Breast epithelium (tissue), 4 donors: Measurements from ENCODE around the gene CER1. TPM values are rescaled to one million over a fixed set of nuclear protein-coding genes. Genes with fewer than 3 reads are reported as not detected.

Experiments
- DNase-seq, 2 donors: peaks; one replicate each; pipeline ENCODE4 v3.0.0-alpha.2; 2019; ENCODE audit warnings: low spot score in 2 of 2
- H3K27ac ChIP-seq, 2 donors: fragments of 200-600 bp; sonication (generic) in 1 of 2; one replicate each; pipeline ENCODE4 v1.5.1; 2016 to 2019; ENCODE audit warnings: mild to moderate bottlenecking in 1 of 2
- H3K27me3 ChIP-seq, 2 donors: fragments of 200-600 bp; sonication (generic) in 1 of 2; one replicate each; pipeline versions ENCODE4 v1.5.1 to v1.6.0; 2017 to 2019; ENCODE audit warnings: control low read depth in 1 of 2, mild to moderate bottlenecking in 1 of 2
- H3K36me3 ChIP-seq: fragments of 200-600 bp; one replicate; pipeline ENCODE4 v1.5.1; 2019
- H3K4me1 ChIP-seq, 2 donors: fragments of 200-600 bp; sonication (generic); one replicate each; pipeline ENCODE4 v1.5.1; 2016 to 2019; ENCODE audit warnings: control low read depth in 1 of 2
- H3K4me3 ChIP-seq, 3 donors: fragments of 200-600 bp; sonication (generic); 1 replicate in 2 of 3; 2 replicates in 1 of 3; pipeline ENCODE4 v1.5.1; 2016 to 2019; ENCODE audit warnings: mild to moderate bottlenecking in 3 of 3, moderate library complexity in 2 of 3
- H3K9me3 ChIP-seq, 2 donors: fragments of 200-600 bp; sonication (generic) in 1 of 2; one replicate each; pipeline ENCODE4 v1.5.1; 2016 to 2019; ENCODE audit warnings: control low read depth in 1 of 2
- POLR2A ChIP-seq: fragments of 450-650 bp; IDR thresholded peaks from one replicate; pipeline ENCODE4 v1.6.1; 2016; ENCODE audit warnings: antibody characterized with exemption, mild to moderate bottlenecking, moderate library complexity
- POLR2AphosphoS5 ChIP-seq, 3 donors: sonication (generic); formaldehyde crosslinking; IDR thresholded peaks; one replicate each; pipeline ENCODE4 v1.6.1; 2017; ENCODE audit warnings: antibody characterized with exemption in 3 of 3
- intact Hi-C: fragments of 100-400 bp; cut with DNase I; formaldehyde crosslinking; loops from one replicate; pipeline ENCODE4 v1.15.1; 2023; ENCODE audit warnings: low total_unique reads
- total RNA-seq, 3 donors: library from RNA; depleted of rRNA; stranded (reverse); fragments of >200 nt; gene quantifications; one replicate each; pipeline ENCODE4 v1.1.0, GENCODE V29; 2016
- TF ChIP-seq, protein P1 (sequence below), 3 donors: fragments of 450-650 bp; IDR thresholded peaks; one replicate each; pipeline ENCODE4 v1.5.1; 2016 to 2017; ENCODE audit warnings: antibody characterized with exemption in 3 of 3, mild to moderate bottlenecking in 3 of 3, moderate library complexity in 3 of 3

The CER1 gene
- total RNA-seq, 3 donors from 2014 or later = not detected

DNA sequence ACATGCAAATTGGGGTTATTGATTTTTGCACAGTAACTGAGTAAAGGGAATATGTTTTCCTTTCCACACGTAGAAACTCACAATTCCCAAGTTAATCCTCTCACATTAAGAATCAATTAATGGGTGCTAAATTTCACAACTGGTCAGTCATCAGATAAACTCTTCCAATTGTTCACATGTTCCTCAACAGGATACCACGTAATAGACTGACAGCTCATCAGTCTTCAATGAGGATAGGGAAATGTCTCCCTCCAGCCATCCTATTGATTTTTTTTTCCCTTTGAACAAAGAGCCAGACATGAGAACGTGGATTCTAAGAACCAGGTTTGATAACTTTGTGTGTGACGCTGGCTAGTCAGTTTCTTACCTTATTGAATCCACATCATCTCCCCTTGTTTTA is 768 bp upstream of the CER1 start:
- Histone ChIP-seq H3K4me1 (no peaks in the 10 kb centered on the region), H3K27me3 (no peaks in the 10 kb centered on the region), H3K27ac (no peak overlapping the region), H3K4me3 (no peak overlapping the region), H3K9me3 (no peaks in the 10 kb centered on the region), H3K36me3 (no peaks in the 10 kb centered on the region)
- intact Hi-C loops = no loop called here
- TF ChIP-seq POLR2A (no peak), POLR2AphosphoS5 (IDR thresholded peaks at IDR 0.05) (no peak)
- TF ChIP-seq, protein P1, sequence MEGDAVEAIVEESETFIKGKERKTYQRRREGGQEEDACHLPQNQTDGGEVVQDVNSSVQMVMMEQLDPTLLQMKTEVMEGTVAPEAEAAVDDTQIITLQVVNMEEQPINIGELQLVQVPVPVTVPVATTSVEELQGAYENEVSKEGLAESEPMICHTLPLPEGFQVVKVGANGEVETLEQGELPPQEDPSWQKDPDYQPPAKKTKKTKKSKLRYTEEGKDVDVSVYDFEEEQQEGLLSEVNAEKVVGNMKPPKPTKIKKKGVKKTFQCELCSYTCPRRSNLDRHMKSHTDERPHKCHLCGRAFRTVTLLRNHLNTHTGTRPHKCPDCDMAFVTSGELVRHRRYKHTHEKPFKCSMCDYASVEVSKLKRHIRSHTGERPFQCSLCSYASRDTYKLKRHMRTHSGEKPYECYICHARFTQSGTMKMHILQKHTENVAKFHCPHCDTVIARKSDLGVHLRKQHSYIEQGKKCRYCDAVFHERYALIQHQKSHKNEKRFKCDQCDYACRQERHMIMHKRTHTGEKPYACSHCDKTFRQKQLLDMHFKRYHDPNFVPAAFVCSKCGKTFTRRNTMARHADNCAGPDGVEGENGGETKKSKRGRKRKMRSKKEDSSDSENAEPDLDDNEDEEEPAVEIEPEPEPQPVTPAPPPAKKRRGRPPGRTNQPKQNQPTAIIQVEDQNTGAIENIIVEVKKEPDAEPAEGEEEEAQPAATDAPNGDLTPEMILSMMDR (IDR thresholded peaks at IDR 0.05) = no peak
- no peak for DNase-seq

DNA sequence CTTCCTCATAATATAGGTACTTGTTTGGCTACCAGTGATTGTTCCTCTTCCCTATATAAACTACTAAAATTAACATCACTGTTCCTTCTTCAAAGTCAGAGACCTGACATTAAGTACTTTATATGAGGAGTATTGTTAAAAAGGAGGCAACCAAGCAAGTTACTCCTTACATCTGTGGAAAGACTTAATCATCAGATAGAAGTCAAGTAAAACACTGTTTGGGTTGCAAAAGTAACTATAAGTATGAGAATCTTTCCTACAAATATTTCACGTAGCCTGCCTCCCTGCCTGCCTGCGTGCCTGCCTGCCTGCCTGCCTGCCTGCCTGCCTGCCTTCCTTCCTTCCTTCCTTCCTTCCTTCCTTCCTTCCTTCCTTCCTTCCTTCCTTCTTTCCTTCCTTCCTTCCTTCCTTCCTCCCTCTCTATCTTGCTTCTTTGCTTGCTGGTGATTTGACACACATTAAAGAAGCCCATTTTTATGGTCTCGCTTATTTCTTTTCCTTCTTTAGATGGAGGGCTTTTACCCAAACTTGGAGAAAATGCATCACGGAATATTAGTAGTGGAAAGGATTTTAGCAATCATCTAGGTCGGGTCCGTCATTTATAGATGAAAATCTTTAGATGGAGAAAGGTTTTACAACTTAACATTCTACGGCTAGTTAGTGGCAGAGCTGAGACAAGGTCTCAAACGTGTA is 3.2 kb downstream of the CER1 start:
- Histone ChIP-seq H3K27ac (no peak overlapping the region), H3K27me3 (no peaks in the 10 kb centered on the region), H3K9me3 (no peaks in the 10 kb centered on the region), H3K4me3 (no peak overlapping the region), H3K36me3 (no peaks in the 10 kb centered on the region), H3K4me1 (no peaks in the 10 kb centered on the region)
- intact Hi-C loops = no loop called here
- no peak for DNase-seq
- TF ChIP-seq POLR2A (no peak), POLR2AphosphoS5 (IDR thresholded peaks at IDR 0.05) (no peak)
- TF ChIP-seq, protein P1 (IDR thresholded peaks at IDR 0.05) = no peak

DNA sequence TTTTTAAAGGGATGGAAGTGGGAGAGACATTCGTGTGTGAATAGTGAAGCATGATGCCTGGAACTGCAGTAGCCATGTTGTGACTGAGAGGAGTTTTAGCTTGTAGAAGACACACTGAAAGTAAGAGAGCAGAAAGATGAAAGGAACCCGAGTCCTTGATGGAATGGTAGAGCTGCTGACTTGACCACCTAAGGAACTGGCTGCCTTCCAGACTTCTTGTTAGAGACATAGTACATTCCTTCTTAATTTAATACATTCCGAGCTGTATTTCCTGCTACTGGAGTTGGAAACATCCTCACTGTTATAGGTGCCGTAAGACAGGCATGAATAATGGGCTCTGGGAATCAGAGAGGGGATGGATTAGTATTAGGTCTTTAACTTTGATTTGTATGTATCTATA is 7.4 kb downstream of the CER1 start:
- Histone ChIP-seq H3K4me1 (no peaks in the 10 kb centered on the region), H3K27ac (no peak overlapping the region), H3K36me3 (no peaks in the 10 kb centered on the region), H3K9me3 (peaks cover 0 to 2% of the 10 kb centered on the region in 2 donors), H3K4me3 (no peak overlapping the region), H3K27me3 (no peaks in the 10 kb centered on the region)
- no peak for DNase-seq
- TF ChIP-seq, protein P1 (IDR thresholded peaks at IDR 0.05) = no peak
- no peak for TF ChIP-seq POLR2A
- TF ChIP-seq POLR2AphosphoS5 (IDR thresholded peaks at IDR 0.05) = no peak
- intact Hi-C loops = no loop called here

- intact Hi-C loops = no loop called here
- DNase-seq = no peak
- no peaks in the 10 kb centered on the region for H3K4me1 ChIP-seq
Observed at GRCh38 chr9:14713187-14713767, 9.3 kb downstream of the CER1 start.

GRCh38 chr9:14710804-14711203 is 11.7 kb downstream of the CER1 start:
- Histone ChIP-seq H3K27ac (no peak overlapping the region), H3K27me3 (no peaks in the 10 kb centered on the region), H3K4me1 (no peaks in the 10 kb centered on the region), H3K36me3 (no peaks in the 10 kb centered on the region), H3K4me3 (no peak overlapping the region), H3K9me3 (peaks cover 0 to 22% of the 10 kb centered on the region in 2 donors)
- no peak for TF ChIP-seq POLR2AphosphoS5 (IDR thresholded peaks at IDR 0.05)
- TF ChIP-seq, protein P1 (IDR thresholded peaks at IDR 0.05) = no peak
- TF ChIP-seq POLR2A = no peak
- intact Hi-C loops = no loop called here
- no peak for DNase-seq

More at GRCh38 chr9:14713187-14713767, 9.3 kb downstream of the CER1 start:
- H3K9me3 ChIP-seq = peaks cover 0 to 10% of the 10 kb centered on the region in 2 donors
- TF ChIP-seq POLR2AphosphoS5 (IDR thresholded peaks at IDR 0.05) (no peak), POLR2A (no peak)
- TF ChIP-seq, protein P1 (IDR thresholded peaks at IDR 0.05) = no peak
- H3K4me3 ChIP-seq = no peak overlapping the region
- no peaks in the 10 kb centered on the region for H3K36me3 ChIP-seq
- no peak overlapping the region for H3K27ac ChIP-seq
- H3K27me3 ChIP-seq = no peaks in the 10 kb centered on the region
